ENCODE data around the gene ZNF444. TPM values are rescaled to one million over a fixed set of nuclear protein-coding genes. Genes with fewer than 3 reads are reported as not detected.

The ZNF444 gene
- total RNA-seq, 2 donors from 2014 or later: 62.0 to 105 TPM

- Histone ChIP-seq H3K9me3 (no peaks in the 10 kb centered on the region), H3K27ac (no peak overlapping the region), H3K36me3 (peaks cover 0 to 4% of the 10 kb centered on the region in 2 donors), H3K27me3 (replicated peaks; ENCODE audit: insufficient read depth) (no peaks in the 10 kb centered on the region), H3K4me1 (replicated peaks) (no peaks in the 10 kb centered on the region), H3K4me3 (no peak overlapping the region)
- 95% methylated on average over 31 of the region's 31 CpGs for WGBS
- no peak for DNase-seq (ENCODE audit: low spot score)
- intact Hi-C loops (cut with DNase I): no loop called here
- TF ChIP-seq CTCF (IDR thresholded peaks at IDR 0.05): no peak
- no peak for TF ChIP-seq POLR2AphosphoS5 (IDR thresholded peaks at IDR 0.05)
- TF ChIP-seq POLR2A (IDR thresholded peaks at IDR 0.05): no peak
Observed at GRCh38 chr19:56099638-56100539, 41.2 kb upstream of the ZNF444 start.

- TF ChIP-seq POLR2AphosphoS5 (IDR thresholded peaks at IDR 0.05) (no peak), CTCF (IDR thresholded peaks at IDR 0.05) (no peak), POLR2A (IDR thresholded peaks at IDR 0.05) (no peak)
- WGBS: 88% methylated on average over 25 of the region's 25 CpGs
- Histone ChIP-seq H3K36me3 (peaks cover 0 to 4% of the 10 kb centered on the region in 2 donors), H3K27me3 (replicated peaks; ENCODE audit: insufficient read depth) (no peaks in the 10 kb centered on the region), H3K4me3 (no peak overlapping the region), H3K27ac (no peak overlapping the region), H3K4me1 (replicated peaks) (peaks cover 6% of the 10 kb centered on the region), H3K9me3 (no peaks in the 10 kb centered on the region)
- intact Hi-C loops (cut with DNase I): no loop called here
- DNase-seq (ENCODE audit: low spot score): no peak
Observed at GRCh38 chr19:56101095-56101494, 40.0 kb upstream of the ZNF444 start.

- Histone ChIP-seq H3K27ac (no peak overlapping the region), H3K9me3 (no peaks in the 10 kb centered on the region), H3K36me3 (peaks cover 0 to 4% of the 10 kb centered on the region in 2 donors), H3K4me3 (no peak overlapping the region), H3K4me1 (replicated peaks) (peaks cover 6% of the 10 kb centered on the region), H3K27me3 (replicated peaks; ENCODE audit: insufficient read depth) (no peaks in the 10 kb centered on the region)
- DNase-seq (ENCODE audit: low spot score): no peak
- intact Hi-C loops (cut with DNase I): no loop called here
- WGBS: 86% methylated on average over 34 of the region's 34 CpGs
- TF ChIP-seq CTCF (IDR thresholded peaks at IDR 0.05): no peak
- TF ChIP-seq POLR2A (IDR thresholded peaks at IDR 0.05): no peak
- no peak for TF ChIP-seq POLR2AphosphoS5 (IDR thresholded peaks at IDR 0.05)
Observed at GRCh38 chr19:56101746-56102535, 39.1 kb upstream of the ZNF444 start.

DNA sequence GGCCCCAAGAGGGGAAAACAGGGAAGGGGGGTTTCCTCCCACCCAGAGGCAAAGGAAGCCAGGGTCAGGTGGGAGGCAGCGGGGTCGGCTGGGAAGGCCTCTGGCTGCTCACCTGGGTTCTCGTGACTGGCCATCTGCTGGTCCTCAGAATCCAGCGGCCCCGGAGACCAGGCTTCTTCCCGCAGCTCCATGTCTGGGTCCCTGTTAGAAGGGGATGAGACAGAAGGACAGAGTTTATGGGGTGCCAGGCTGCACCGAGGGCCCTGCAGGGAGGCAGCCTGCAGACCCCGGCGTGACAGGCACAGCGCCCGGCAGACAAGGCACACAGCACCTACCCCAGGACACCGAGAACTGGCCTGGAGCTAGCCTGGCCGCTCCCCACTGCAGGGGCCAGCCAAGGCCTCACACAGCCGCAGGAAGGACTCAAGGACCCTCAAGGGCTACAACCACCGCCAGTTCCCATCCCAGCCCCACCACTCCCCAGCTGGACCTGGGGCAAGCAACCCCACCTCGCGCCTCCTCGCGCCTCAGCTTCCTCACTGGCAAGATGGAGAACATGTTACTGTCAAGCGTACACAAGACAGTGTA is 38.0 kb upstream of the ZNF444 start:
- peaks cover 0 to 4% of the 10 kb centered on the region in 2 donors for H3K36me3 ChIP-seq
- no peak overlapping the region for H3K4me3 ChIP-seq
- 87% methylated on average over 20 of the region's 20 CpGs for WGBS
- no peaks in the 10 kb centered on the region for H3K27me3 ChIP-seq (replicated peaks; ENCODE audit: insufficient read depth)
- peaks cover 6% of the 10 kb centered on the region for H3K4me1 ChIP-seq (replicated peaks)
- H3K9me3 ChIP-seq: no peaks in the 10 kb centered on the region
- TF ChIP-seq POLR2A (IDR thresholded peaks at IDR 0.05) (no peak), POLR2AphosphoS5 (IDR thresholded peaks at IDR 0.05) (no peak), CTCF (IDR thresholded peaks at IDR 0.05) (no peak)
- DNase-seq (ENCODE audit: low spot score): no peak
- H3K27ac ChIP-seq: no peak overlapping the region
- intact Hi-C loops (cut with DNase I): no loop called here

All from prostate gland (tissue), 2 donors.